Cardiac septum (tissue), 1 donor: ENCODE data around the gene ACTG1. TPM values are rescaled to one million over a fixed set of nuclear protein-coding genes. Genes with fewer than 3 reads are reported as not detected.

Source experiments
- DNase-seq: peaks from one replicate; pipeline ENCODE4 v3.0.0-alpha.2; 2020; ENCODE audit warnings: low spot score
- intact Hi-C: fragments of 100-400 bp; cut with DNase I; formaldehyde crosslinking; loops from one replicate; pipeline ENCODE4 v1.14.0; 2022
- total RNA-seq: library from RNA; stranded (reverse); fragmentation: NEBNext Ultra II Directional; extraction: Animal tissue kit (Norgen Biotek cat#: 25700); gene quantifications from one replicate; pipeline ENCODE4 v1.2.1, GENCODE V29; 2021
- donor health status: DM: no; HTN: no; CAD: no.

Gene ACTG1
- total RNA-seq, 1 donor from 2014 or later = 634 TPM

DNA sequence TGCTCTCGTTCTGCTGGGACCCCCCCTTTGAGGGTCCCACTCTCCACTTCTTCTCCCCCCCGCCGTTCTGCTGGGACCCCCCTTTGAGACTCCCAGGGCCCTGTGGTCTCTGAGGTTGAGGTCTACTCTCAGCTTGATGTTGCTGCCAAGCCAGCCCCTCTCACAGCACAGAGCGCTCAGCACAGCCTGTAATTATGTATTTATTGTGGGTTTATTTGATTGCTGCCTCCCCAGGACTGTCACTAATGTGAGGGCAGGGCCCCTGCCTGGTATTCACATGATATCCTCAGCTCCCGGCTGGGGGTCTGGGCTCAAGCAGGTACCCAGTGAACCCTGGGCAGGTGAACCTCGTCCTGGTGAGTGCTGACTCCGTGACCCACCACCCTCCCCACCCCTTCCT, 35.4 kb downstream of the ACTG1 start:
- intact Hi-C loops = no loop called here
- DNase-seq = no peak

DNA sequence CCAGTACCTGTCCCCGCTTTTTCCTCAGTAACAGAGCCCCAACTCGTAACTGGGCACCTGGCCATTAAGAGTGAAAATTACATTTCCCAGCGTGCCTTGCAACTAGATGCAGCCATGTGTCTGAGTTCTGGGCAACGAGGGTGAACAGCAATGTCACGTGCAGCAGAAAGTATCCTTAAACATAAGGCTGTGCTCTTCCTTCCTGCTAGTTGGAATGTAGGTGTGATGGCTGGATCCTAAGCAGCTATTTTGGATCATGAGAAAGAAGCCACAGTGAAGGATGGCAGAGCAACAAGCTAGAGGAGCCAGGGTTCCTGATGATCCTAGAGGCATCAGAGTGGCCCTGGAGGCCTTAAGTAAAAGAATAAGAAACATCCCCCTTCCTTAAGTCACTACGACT, 36.0 kb downstream of the ACTG1 start:
- intact Hi-C loops = no loop called here
- DNase-seq = no peak

DNA sequence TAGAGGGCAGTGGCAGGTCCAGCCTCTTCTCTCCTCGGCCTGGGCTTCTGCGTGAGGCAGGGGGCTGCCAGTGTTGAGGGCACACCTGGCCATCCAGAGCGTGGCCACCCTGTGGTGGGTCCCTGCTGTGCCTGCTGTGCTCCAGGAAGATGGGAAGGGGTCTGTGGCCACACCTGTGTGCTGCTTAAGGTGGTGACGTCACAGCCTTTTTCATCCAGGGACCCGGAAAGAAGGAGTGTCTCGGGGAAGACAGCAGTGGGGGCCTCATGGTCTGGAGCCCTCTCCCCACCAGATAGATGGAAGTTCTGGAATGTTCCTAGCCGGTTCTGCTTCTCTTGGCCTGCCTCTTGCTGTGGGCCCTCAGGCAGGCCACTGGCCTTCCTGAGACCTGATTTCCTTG, 36.5 kb downstream of the ACTG1 start:
- intact Hi-C loops = no loop called here
- DNase-seq = no peak

DNA sequence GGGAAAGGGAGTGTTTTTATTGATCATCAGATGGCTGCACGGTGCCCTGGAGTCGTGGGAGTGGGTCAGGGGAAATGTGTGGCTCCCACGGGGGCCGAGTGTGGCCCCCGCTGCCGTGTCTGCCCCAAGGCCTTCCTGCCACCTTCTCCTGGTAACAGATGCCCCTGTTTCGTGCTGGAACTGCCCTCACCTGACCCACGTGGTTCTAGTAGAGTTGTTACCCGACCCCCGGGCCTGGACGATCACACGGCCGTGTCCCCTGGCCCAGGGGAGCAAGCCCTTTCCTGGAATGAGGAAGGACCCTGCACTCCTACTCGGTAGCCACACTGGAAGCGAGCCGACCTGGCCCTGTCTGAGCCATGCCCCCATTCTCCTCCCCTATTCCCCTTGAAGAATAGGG, 37.6 kb downstream of the ACTG1 start:
- DNase-seq = no peak
- intact Hi-C loops = no loop called here

DNA sequence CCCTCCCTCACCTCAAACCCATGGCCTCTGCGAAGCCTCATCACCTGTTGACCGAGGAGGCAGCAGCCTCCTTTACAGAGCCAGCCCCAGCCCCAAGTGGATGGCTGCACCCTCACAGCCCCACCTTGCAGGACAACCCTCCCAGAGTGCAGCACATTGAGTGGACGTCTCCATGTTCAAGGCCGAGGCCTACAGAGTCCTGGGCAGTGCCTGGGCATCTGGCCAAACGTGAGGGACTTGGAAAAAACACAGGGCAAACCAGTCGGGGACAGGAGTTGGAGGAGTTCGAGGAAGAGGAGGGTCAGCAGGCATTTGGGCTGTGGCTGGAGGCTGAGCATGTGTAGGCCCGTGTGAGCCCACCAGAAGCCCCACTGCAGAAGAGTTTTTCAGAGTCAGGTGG, 39.6 kb downstream of the ACTG1 start:
- DNase-seq = no peak
- intact Hi-C loops = no loop called here

DNA sequence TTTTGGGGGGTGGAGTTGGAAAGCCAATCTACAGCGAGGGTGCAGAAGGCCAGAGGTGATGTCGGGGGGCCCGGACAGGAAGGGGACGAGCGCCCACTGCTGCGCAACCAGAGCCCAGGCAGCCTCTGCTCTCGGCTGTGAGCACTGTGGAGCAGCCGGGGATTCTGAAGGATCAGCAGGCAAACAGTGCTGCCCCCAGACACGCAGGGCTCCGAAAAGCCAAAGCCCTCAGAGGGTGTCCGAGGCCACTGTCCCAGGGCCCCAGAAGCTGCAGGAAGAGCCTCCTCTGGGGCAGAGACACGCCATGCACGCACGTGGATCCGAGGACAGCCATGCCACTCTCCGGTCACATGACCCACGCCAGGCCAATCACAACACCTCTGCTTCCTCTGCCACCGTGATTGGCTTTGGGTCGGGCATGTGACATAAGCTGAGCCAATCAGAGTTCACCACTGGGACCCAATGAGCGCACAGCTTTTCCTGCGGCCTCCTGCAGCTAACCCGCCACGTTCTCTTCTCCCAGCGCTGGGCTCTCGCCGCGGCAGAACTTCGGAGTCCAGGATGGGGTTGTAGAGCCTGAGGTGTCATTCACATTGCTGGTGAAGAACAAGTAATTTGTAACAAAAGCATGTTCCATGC, 40.7 kb downstream of the ACTG1 start:
- peak; percentile 79 for DNase-seq
- intact Hi-C loops = no loop called here

DNA sequence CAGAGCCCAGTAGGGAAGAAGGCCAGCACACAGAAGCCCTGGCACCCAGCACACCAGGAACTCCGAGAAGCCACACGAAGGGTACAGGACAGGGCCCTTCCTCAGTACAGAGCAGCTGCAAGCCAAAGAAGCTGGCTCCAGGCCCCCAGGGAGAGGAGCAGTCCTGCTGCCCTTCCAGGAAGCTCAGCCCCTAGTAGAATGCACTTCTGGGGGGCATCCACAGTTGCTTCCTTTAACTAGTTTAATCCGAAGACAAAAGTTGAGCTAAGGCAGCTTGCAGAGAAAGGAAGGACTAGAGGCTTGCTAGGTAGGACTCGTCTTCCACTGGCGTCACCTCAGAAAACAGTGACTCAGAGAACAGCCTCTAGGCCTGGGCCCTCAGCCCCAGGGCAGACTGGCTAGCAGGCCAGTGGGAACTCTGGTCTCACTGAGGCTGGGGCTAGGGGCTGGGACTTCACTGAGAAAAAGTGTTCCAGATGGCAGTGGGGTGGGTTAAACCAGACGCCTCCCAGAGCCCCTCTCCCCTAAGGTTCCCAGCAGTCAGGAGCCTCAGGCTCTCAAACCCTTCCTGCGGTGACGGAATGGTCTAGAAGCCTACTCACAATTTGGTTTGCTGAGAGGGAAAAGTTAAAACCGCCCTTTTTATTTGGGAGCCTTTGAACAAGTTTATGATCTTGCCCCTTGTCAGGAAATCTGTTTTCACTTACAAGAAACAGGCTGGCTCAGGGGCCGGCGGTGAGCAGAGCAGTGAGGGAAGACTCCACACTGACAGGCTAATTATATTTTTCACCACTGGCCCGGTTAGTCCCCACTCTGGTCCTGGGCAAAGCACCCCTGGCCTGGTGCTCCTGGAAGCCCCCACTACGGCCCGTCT, 41.4 kb downstream of the ACTG1 start:
- intact Hi-C loops = no loop called here
- no peak for DNase-seq

DNA sequence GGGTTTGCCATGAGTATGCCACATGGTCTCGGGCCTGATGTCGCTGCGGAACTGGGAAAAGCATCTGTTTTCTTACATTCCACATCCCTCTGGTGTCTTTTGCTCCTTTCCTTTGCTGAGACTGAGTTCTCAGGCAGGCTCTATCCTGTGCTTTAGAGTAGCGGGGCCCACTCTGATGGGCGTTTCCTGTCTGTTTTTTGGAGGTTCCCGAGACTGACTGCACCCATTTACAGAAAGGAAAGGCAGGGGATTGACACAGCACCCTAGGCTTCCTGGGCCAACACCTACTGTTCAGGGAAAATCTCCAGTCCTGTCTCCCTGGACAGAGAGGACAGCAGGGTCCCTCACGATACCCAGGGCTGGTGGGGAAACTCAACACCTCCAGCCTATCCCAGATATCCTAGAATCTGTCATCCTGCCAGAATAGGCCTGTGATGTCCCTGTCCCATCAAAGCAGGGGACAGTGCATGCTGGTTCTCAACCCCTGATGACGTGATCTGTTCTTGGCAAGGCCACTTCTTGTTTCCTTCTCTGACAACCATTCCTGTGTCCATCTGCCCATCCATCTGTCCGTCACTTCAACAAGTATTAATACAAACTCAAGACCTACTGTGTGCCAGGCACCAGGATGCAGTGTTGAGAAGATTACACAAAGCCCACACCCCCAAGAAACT, 42.2 kb downstream of the ACTG1 start:
- DNase-seq = no peak
- intact Hi-C loops = no loop called here

DNA sequence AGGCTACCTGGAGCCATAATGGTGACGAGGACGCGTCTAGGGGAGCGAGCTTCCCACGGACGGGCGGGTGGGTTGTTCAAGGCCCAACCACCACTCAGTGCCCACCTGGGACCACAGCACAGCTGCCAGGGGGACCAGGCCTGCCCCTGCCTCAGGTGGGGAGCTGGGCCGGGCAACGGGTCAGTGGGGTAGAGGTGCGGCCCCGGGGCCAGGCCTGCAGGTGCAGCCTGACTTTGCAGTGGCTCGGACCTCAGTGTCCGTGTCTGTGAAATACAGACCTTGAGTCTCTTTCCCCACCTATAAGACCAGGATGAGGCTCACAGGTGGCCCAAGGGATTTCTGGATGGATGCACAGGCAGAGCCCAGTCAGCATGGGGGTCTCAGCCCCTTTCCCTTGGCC, 43.3 kb downstream of the ACTG1 start:
- intact Hi-C loops = no loop called here
- DNase-seq = no peak

DNA sequence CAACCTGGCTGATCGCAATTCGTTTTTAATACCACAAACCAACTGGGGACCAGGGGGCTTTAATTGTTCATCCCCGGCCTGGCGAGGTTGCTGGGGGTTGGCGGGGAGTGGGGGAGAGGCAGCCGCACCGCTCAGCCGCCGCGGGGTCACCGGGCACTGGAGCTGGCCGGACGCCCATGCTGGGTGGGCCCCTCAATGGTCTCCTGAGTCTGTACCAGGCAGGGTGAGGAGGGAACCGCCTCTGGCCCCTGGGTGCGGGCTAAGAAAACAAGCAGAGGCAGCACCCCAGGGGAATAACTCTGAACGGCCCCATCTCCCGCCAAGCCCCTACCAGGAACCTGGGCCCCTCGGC, 43.9 kb downstream of the ACTG1 start:
- intact Hi-C loops = no loop called here
- no peak for DNase-seq

DNA sequence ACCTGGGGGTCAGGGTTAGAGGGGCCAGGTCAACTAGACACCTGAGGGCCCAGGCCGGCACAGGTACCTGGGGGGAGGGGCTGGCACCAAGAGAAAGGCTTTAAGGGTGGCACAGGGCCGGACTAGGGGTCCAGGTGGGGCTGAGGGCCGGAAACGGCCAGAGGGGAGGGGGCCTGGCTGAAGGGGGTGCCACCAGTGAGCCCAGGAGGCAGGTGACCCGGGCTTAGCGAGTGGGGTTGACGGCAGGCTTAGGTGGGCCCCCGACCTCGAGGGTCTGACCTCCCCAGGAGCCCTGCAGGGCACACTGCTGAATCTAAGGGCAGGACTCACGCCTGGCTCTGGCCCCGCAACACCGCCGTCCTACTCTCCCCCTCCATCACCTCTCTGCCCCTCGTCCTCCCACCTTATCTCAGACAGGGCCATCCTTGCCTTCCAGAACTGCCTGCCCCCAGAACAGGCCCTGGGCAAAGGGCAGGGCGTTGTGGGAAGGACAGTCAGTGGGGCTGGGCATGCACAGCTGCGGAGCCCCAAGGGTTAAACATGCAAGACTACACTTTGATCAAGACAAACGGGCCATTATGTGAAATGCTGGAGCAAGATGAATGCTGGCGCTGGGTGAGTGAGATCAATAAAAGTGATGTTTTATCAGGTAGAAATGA, 44.4 kb downstream of the ACTG1 start:
- intact Hi-C loops = no loop called here
- no peak for DNase-seq

DNA sequence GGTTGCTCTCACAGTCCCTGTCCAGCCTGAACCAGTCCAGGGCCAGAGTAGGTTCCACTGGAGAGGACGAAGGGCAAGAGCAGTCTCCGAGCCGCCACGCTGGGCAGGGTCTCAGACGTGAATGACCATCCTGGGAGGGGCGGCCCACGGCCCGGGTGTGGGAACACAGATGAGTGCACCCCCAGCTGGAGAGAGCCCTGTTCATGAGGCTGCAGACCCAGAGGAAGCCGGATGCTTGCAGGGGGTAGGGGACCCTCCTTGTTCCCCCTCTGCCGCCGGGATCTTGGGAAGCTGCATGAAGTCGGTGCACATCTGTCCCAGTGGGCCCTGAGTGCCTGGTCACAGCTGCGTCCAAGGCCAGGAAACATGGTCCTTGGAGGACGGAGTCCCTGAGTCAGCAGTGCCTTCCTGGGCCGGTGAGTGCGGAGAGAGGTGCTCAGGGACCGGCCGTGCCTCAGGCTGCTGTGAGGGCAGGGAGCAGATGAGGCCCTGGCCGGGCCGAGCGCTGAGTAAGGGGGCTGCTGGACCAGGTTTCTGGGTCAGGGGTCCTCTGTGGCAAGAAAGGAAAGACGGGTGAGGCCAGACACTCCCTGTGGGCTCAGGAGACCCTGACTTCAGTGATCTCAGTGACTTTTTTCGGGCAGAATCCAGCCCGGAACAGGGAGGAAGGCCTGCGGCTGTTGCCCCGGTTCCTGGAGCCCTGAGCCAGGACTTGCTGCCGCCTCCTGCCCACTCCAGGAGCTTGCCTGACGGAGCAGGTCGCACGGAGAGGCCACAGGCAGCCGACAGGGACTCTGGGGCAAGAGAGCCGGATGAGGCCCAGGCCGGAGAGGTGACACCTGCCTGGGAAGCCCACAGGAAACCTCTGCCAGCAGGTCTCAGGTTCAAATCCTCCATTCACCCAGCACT, 45.8 kb downstream of the ACTG1 start:
- intact Hi-C loops = no loop called here
- DNase-seq = no peak

DNA sequence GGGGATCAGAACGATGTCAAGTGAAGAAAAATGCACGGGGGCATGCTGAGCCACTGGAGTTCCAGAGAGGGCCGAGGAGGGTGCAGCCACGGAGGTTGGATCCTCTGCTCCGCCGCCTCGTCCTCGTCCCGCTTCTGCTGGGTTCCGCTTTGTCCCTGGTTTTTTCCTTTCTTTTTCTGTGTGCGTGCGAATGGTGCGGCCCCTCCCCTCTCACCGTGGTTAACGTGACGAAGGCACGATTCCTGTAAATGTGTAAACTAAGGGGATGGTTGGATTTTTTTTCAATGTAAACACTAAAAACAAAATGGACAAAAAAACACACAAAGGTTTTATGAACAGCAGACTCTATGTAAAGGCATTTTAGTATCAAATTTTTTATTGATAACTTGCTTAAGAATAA, 46.7 kb downstream of the ACTG1 start:
- intact Hi-C loops = no loop called here
- DNase-seq = no peak

DNA sequence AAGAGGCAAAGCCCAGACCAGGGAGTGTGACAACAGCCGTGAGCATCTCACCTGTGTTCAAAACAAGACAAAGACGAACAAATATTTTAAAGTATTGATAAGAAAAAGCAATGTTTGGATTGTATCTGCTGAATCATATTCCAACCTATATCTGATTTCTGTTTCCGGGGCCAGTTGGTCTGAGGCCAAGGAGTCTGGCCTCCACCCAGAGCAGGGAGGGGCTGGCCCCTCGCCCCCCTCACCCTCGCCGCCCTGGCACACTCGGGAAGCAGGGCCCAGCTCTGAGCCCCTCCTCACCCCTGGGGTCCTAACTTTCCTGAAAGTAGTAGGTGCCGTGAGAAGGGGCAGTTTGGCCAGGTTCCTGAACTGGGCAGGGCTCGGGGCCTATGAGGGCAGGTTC, 48.0 kb downstream of the ACTG1 start:
- intact Hi-C loops = no loop called here
- DNase-seq = no peak

DNA sequence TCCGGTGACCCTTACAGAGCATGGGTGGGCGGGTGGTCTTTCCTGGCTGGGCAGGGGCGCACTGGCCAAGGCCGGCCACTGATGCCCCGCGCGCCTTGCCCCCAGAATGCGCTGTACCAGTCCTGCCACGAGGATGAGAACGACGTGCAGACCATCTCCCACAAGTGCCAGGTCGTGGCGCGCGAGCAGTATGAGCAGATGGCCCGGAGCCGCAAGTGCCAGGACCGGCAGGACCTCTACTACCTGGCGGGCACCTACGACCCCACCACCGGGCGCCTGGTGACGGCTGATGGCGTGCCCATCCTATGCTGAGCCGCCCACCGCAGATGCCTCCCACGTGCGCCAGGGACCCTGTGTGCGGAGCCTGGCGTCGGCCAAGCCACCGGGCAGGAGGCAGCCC, 49.1 kb downstream of the ACTG1 start:
- intact Hi-C loops = no loop called here
- no peak for DNase-seq

DNA sequence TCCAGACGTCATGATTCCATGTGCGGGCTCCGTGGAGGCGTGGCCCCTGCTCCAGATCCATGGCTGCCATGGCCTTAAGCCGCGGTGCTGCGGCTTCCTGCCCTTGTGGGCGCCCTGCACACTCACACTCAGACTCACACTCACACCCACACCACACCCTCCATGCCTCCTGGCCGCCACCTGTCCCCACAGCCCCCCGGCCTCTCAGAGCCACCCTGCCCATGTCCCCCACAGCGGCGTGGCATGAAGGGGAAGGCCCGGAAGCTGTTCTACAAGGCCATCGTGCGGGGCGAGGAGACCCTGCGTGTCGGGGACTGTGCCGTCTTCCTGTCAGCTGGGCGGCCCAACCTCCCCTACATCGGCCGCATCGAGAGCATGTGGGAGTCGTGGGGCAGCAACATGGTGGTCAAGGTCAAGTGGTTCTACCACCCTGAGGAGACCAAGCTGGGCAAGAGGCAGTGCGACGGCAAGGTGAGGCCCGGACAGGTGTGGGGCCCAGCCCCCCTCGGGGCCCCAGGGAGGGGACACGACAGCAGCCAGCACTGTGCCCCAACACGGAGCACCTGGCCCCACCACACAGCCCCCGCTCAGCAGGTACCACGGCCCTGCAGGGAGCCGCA, 50.0 kb downstream of the ACTG1 start:
- no peak for DNase-seq
- intact Hi-C loops = no loop called here

DNA sequence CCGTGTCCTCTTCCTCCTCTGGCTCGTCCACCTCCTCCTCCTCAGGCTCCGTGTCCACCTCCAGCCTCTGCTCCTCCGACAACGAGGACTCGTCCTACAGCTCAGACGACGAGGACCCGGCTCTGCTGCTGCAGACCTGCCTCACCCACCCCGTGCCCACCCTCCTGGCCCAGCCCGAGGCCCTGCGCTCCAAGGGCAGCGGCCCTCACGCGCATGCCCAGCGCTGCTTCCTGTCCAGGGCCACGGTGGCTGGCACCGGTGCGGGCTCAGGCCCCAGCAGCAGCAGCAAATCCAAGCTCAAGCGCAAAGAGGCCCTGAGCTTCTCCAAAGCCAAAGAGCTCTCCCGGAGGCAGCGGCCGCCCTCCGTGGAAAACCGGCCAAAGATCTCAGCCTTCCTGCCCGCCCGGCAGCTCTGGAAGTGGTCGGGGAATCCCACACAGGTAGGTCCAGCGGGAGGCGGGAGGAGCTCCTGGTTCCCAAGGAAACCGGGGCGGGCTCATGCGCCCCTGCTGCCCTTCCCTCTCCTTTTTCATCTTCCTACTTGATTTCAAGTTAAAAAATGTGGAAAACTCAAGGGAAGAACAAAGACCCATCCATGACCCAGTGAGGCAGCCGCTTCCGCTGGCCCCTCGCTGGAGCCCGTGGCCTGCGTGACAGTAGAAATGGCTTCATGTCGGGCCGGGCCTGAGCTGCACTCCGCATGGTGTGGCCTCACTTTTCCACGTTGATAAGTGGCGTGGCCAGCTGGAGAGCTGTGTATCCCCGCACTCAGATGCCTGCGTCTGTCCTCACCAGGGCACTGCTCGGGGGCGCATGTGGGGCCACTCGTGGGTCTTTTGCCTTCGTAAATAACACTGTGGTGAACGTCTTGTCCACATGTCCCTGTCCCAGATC, 50.7 kb downstream of the ACTG1 start:
- intact Hi-C loops = no loop called here

DNA sequence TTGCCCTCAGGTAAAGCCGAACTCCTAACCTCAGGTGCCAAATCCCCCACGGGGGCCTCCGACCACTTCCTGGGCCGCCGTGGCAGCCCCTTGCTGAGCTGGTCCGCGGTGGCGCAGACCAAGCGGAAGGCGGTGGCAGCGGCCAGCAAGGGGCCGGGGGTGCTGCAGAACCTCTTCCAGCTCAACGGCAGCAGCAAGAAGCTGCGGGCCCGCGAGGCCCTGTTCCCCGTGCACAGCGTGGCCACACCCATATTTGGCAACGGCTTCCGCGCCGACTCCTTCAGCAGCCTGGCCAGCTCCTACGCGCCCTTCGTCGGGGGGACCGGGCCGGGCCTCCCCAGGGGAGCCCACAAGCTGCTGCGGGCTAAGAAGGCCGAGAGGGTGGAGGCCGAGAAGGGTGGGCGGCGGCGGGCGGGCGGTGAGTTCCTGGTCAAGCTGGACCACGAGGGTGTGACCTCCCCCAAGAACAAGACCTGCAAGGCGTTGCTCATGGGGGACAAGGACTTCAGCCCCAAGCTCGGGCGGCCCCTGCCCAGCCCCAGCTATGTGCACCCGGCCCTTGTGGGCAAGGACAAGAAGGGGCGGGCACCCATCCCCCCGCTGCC, 51.6 kb downstream of the ACTG1 start:
- intact Hi-C loops = no loop called here
- DNase-seq = peak; percentile 88

More for the DNA sequence above, 50.7 kb downstream of the ACTG1 start:
- DNase-seq = no peak
